ENCODE measurements around the gene DMAC1.

Gene DMAC1, protein sequence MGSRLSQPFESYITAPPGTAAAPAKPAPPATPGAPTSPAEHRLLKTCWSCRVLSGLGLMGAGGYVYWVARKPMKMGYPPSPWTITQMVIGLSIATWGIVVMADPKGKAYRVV

DNA sequence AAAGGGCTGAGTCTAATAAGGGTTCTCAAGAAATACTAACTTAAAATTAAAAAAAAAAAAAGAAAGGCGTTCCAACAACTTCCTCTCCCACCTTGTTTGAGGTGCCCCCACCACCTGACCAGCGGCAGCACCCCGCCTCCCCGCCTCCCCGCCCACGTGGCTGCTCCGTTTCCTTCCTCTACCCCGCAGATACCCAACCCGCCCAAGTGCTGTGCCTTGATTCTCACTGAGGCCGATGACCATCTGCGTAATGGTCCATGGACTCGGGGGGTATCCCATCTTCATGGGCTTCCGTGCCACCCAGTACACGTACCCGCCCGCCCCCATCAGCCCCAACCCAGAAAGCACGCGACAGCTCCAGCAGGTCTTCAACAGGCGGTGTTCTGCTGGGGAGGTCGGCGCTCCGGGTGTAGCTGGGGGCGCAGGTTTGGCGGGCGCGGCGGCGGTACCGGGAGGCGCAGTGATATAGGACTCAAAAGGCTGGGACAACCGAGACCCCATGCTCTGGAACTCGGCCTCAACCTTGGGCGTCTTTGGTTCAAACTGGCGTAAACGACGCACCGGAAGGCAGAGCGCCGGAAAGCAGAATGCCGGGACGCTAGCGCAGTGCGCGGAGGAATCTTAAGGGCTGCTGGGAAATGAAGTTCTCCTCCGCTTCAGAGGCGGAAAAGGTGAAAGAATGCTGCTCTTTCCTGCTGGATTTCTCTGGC lies at the start of gene DMAC1:
Gene DMAC1, minus strand, starts transcription at position 545 of the 710 bp plus-strand sequence. Its CDS starts 44 bp downstream, at position 501.
- DNase-seq: peak; percentile 83

DNA sequence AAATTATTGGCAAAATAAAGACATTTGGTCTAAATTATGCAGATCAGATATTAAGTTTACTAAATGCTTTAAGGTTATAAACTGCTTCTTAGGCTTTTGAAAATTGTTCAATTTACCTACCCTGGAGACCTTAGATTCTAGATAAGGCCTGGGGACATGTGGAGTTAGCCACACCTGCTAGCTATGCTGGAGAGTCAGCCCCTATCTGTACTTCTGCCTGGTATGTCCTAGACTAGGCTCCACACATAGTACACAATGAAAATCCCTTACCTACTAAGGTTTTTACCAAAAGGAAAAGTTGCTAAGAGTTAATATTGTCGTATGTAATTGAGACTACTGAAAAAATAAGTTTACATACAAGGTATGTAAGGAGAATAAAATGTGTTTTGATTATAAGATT lies 49.8 kb upstream of the DMAC1 start:
- no peak for DNase-seq

DNA sequence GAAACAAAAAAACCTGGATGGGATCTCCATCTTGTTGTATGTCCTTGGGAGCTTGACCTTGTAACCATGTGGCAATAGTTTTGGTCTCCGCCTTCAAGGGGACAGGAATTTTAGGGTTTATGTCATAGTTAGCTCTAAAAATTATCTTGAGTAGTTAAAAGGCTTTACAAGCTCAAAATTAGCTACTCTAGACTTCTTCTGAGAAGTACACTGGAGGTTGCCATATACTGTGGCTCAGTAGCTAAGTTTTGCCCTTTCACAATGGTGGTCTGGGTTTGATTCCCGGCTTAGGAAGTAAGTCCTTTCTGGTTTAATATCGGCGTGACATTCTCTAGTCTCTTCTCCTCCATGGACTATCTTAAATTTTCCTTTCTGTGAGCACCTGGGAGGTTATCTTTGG lies 48.9 kb upstream of the DMAC1 start:
- DNase-seq: no peak

DNA sequence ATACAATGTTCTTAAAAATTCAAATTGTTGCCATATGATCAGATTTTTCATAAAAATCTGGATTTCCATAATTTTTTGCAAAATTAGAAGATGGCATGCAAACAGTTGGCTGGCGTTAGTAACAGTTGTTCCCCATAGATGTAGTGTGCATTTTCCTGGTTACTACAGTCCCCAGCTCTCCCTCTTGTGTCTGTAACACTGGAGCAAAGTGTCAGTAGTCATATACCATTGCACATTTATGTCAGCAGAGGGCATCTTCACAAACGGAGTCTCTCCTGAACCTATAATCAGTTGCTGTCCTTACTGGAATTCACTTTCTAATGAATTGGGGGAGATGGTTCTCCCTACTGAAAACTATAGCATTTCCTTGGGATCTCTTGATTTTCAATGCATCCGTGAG lies 44.7 kb upstream of the DMAC1 start:
- peak; percentile 50 for DNase-seq

DNA sequence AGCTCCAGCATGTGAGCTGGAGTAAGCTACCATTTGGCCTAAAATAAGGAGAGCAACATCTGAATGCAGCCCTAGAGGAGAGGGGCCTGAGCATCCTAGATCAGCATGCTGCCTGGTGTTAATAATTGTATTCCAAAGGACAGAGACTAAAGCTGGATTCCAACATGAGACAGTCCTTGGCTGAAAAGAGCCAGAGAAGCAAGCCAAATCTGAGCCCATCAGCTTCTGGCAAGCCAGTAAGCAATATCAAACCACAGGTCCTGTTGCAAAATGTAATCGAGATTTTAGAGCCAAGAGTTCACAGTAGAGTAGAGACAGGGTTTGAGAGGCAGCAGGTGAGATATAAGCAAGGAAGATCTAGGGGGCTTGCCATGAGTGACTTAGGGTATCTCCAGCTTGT lies 42.3 kb upstream of the DMAC1 start:
- no peak for DNase-seq

DNA sequence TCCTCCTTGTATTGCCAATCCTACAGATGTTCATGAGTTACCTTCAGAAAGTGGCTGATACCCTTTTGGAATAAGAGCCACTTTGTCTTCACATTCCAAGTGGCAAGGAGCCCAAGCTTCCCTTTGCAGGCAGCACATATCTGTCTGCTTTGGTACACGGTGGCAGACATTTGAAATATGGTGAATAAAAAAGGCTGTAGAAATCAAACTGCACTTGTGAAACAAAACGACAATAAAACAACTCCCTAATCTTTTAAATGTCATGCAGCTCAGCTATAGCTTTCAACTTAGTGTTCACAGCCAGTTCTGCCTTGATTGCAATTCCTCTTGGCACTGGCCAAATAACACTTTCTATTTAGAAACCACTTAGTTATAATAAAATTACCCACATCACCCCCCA lies 35.0 kb upstream of the DMAC1 start:
- DNase-seq: no peak

DNA sequence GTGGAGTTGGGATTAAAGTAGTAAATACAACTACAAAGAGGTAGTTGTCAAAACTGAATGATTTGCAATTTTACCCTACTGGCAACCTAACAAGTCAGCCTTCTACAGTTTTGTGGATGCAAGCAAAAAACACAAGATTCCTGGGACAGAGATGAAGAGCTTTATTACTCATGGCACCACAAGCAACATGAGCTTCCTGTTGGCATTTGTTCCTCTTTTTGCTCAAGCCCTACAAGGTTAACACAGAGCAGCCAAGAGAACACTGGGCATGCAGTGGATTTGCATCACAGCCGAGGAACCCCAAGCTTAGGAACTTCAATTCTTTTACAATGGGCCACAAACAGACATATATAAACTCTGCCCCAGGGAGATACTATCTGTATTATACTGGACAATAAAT lies 28.8 kb upstream of the DMAC1 start:
- no peak for DNase-seq

DNA sequence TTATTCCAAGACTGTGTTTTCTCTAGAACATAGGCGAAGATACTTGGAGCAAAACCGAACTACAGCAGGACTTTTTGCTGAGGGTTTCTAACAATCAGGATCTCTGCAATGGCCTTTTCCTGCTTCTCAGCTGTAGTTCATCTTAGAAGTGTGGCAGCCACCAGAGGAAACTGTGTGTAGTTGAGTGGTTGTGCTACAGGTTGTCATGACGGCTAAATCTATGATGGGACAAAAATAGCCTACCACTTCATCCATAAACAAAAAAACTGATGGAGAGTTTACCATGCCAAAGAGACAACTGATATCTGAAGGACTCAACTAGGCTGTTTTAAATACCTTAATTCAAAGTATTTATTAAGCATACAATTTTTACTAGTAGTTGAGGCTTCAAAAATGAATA lies 28.2 kb upstream of the DMAC1 start:
- no peak for DNase-seq

DNA sequence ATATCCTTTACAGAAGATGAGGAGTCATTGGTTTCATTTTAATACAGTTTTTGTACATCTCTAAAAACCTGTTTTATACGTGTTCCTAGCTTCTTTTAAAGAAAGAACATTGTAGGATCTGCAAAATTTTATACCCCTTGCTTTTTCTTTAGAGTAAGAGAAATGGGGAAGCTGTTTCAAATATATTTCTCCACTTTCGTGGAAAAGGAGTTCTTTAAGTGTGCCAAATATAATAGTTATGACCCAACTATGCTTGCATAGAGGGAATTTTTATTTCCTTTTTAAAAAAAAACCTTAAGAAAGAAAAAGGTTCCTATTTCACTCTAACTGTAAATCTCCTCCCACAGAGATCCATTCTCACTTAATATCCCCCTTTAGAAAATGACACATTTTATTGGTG lies 27.5 kb upstream of the DMAC1 start:
- no peak for DNase-seq

DNA sequence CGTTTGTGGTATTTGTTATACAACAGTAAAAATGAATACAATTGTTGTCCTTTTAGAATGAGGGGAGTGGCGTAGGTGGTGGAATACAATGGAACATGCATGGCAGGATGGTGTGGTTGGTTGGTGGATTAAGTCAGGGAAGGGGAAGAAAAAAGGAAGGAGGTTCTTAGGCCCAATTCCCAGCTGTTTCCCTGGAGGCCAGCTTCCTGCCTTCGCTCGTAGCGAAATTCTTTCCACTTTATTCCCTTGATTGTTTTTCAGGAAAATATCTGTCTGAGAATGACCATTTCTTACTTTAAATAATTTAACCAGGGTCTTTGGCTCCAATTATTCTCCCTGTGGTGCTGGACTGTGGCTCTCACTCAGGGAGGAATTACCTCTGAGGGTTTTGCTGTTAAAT lies 24.1 kb upstream of the DMAC1 start:
- DNase-seq: no peak

DNA sequence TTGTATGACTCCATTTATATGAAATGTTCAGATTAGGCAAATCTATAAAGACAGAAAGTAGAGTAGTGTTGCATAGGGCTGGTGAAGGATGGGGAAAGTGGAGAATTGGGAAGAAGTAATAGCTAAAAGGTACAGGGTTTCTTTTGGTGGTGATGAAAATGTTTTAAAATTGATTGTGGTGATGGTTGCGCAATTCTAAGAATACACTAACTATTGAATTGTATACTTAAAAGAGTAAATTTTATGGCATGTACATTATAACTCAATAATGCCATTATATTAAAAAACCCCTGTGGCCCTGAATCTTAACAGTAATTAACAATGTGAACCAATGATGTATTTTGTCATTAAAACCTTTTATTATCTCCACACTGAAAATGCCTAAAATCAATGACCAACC lies 20.4 kb upstream of the DMAC1 start:
- DNase-seq: no peak

DNA sequence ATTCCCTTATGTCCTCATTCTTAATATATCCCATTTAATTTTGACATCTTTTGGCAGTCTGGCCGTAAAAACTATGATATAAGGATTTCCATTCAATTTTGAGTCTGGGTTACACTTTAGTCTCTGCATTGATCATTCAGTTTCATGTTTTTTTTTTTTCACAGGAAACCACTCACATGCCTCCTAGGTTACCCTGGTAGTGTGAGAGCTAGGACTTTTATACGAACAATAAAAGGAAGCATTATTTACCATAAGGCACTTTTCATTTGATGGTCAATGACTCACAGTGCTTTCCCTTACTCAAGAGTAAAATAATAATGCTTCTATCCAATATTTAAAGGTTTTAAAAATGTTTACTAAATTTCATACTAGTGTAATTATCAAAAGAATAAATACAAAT lies 16.4 kb upstream of the DMAC1 start:
- DNase-seq: no peak

DNA sequence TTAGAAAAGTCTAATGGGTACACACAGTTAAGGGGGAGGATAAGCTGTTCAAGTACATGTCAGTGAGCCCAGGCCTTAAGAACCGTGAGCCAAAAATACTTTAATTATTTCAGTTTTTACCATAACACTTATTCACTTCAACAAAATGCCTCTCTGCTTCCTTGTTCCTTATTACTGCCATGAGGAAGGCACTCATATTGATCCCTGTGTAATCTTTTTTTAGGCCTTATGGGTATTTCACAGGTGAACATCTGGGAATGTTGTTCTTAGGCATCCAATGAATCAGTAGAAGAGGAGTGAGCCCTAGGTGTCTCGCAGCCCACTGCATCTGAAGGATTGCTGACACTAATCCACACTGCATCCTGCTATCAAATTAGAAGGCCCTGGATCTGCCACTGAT lies 13.5 kb upstream of the DMAC1 start:
- DNase-seq: no peak

DNA sequence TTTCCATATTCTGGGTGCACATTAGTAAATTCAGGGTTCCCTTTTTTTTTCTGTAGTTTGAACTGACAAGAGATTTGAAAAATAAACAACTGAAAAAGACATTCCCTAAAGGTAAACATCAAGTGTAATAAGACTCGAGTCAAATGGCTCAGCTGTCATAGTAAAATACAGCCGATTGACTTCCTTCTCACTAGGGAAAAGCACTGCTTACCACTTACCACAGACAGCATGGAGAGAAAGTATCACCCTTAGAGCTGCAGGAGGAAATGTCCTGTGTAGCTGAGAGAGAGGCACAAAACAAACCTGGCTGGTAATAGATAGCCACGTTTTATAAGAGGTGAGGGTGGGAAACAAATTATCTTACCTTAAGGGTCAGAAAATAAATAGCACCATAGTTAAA lies 12.1 kb upstream of the DMAC1 start:
- no peak for DNase-seq

DNA sequence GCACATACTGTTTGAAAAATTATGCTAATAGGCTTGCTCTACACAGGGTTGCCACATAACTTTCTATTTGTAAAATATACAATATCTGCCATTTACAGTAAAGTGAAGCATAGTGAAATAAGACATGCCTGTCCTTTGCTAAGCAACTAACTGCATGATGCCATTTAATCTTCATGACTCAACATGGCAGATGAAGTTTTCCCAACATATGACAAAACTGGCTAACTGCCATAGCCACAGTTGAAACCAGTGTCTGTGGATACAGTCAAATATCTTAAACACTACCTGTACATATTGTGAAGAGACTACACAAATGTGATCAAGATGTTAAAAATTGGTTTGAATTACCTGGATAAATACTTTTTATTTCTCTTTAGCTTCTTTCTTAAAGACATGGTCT lies 3.1 kb upstream of the DMAC1 start:
- no peak for DNase-seq

DNA sequence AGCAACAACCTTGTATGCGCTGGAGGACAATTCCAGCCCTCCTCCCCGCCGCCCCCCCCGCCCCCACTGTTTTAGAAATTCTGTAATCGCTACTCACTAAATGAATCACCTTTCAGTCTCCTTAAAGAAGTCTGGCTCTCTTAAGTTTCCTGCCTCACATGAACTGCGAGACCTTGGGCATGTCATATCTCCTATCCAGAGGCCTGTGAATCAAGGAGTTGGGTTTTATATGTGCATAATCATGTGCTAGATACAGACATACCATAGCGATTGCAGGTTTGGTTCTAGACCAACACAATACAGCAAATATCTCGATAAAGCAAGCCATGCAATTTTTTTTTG lies 337 bp upstream of the DMAC1 start:
- DNase-seq: no peak

DNA sequence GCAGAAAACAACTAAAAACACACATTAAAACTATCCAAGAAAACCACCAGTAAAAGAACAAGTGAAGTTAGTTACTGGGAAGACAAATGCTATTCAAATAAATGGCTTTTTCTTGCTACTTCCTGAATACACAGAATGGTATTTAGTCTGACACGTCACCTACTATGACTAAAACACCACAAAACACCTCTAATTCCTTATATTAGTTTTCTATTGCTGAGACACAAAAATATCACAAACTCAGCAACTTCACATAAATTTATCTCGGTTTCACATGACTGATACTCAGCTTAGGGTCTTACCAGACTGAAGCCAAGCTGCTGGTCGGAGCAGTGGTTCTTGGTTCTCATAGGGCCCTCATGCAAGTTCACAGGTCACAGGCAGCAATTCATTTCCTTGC lies 5.4 kb downstream of the DMAC1 start:
- no peak for DNase-seq

DNA sequence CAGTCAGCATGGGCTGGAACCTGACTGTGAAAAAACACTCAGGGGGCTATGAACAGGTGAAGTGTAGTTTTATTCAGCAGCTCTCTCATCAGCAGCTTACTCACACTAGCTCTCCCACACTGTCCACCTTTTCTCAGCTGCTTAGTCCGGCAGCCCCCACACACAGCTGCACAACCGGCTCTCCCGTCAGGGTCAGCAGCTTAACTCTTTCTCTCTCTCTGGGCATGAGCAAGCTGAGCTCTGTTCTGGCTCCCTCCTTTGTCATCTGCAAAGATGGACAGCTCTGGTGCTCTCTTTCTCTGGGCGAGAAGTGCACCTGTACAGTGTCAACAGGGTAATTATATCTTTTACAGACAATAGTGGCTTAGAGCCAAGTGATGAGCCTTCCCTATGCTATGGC lies 8.2 kb downstream of the DMAC1 start:
- DNase-seq: no peak

DNA sequence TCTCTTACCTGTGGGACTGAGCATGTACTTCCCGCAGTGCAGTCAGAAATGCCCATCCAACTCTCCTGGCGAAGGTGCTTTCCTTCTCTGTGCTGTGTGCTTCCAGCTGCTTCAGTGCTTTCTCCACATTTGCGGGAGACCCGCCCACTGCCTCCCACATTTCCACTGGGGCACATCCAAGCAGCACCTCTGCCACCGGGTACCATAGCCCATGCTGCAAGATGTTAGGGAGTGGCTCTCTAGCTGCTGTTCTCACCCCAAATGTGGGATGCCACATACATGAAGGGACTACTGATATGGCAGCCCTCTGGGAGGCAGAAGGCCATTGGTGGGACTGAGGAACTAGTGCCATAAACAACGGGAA lies 8.8 kb downstream of the DMAC1 start:
- no peak for DNase-seq

DNA sequence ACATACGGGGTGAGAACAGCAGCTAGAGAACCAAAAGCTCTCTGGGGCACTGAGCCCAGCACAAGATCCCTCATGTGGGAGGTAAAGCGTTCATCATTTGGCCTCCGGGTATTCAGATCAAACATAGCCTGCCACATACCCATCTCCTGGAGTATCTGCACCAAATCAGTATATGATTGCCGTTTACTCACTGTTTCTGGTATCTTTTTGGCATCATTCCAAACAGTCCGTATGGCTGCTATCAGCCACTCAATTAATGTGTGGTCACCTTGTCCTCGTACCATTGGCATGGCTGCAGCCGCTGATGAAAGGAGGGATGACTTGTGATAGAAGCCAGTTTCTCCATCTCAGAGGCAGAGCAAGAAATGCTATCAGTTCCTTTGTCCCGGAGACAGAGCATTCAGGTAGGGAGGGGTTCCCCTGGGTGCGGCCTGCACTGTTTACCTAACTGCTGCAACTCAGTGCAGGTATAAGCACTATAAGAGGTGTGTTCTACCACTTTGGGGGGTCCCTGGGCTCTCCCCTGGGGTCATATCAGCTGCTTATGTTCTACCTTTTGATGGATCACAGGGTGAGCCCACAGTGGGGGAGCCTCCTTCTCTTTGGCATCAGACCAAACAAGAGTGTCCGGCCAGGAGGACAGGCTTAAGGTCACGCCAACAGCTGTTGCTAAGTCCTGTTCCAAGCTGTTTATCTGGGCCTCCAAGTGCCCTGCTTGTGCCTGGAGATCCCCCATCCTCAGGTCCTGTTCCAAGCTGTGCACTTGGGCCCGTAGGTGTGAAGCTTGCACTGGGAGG lies 9.4 kb downstream of the DMAC1 start:
- no peak for DNase-seq

DNA sequence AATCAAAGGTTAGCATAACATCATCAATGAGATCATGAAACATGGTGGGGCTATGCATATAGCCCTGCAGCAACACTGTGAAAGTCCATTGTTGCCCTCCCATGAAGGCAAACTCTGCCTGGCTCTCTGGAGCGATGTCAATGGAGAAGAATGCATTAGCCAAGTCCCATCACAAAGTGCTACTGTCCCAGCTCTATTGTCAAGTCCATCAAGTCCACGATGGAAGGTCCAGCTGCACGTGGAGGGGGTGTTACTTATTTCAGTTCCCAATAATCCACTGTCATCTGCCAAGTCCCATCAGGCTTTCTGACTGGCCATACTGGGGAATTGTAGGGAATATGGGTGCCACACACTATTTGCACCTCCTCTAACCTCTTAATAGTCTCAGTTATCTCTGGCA lies 10.8 kb downstream of the DMAC1 start:
- peak; percentile 49 for DNase-seq

DNA sequence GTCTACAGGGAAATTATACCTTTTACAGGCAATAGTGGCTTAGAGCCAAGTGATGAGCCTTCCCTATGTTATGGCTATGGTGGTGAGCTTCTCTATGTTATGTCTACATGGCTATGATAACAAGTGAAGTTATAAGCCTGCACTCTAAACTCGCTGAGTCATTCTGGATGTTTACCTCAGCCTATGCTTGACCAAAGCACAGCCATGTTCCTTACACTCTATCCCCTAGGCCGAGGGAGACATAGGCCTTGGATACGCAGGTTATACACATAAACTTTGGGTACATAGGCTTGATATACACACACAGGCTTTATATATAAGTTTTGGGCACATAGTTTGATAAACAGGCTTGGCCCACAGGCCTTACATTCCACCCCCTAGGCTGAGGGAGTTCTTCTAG lies 13.8 kb downstream of the DMAC1 start:
- no peak for DNase-seq

DNA sequence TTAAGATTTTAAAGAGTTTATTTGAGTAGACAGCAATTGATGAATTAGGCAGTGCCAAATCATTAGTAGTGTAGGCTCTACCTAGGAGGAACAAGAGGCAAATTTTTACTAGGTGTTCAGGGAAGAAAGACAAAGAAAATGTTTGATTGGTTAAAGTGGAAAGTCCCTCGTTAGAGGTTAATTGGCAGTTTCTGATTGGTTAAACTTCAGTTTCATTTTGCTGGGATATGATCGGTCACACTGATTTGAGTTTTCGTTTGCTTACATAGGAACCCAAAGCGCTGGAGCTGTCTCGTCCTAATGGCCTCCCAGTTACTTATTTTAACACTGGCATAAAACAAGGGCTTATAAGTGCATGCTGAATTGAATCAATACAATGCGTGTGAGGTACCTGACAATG lies 15.1 kb downstream of the DMAC1 start:
- no peak for DNase-seq

DNA sequence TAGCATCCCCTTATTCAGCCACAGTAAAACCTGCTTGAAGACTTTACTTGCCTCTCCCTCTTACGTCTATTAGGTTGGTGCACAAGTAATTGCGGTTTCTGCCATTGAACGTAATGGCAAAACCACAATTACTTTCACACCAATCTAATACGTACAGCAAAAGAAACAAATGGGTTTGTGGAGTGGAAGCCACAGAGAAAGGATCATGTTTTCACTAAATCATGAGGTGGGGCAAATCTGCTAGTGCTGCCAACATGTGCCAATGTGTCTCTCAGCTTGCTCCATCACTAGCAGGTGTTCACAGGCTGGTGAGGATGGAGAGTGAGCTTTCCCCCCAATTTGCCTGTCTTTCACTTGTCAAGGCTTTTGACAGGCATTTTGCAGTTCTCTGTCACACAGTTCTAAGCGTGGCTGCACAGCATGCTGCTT lies 15.9 kb downstream of the DMAC1 start:
- no peak for DNase-seq

Data from midbrain (tissue), 1 donor.